Jurkat, Clone E6-1 (cell line): Measurements from ENCODE around the gene MED26.
"Not testable (repeated sequence)": the region's sequence is repeated elsewhere in the genome, so short reads cannot be mapped to it uniquely, and the experiment has no call there.

ENCODE experiments used
- DNase-seq: peaks from one replicate; pipeline ENCODE4 v3.0.0-alpha.2; 2011; ENCODE audit warnings: low read depth, low spot score
- H3K4me3 ChIP-seq: 2 replicates; pipeline ENCODE4 v1.5.1; 2011; ENCODE audit warnings: mild to moderate bottlenecking, low read length, control low read depth, moderate library complexity

Gene MED26

GRCh38 chr19:16651421-16652188 lies 23.6 kb upstream of the MED26 start:
- not testable (repeated sequence) for DNase-seq, H3K4me3 ChIP-seq

DNA sequence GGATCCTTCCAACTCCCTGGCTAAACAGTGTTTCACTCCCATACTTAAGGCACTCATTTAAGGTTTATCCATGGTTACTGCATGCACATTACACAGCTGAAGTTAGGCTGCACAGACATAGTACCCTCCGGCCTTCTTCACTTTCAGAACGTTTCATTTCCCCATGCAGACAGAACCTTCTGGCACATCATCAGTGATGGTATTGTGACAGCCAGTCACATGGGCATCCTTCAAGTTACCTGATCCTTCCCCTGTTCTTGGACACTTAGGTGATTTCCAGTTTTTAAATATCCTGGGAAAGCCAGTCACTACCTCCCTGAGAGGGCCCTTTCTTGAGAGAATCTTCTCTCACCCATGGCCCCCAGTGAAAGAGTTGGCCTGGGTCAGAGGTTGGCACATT lies 22.8 kb upstream of the MED26 start:
- no peak for DNase-seq
- no peak overlapping the region for H3K4me3 ChIP-seq

DNA sequence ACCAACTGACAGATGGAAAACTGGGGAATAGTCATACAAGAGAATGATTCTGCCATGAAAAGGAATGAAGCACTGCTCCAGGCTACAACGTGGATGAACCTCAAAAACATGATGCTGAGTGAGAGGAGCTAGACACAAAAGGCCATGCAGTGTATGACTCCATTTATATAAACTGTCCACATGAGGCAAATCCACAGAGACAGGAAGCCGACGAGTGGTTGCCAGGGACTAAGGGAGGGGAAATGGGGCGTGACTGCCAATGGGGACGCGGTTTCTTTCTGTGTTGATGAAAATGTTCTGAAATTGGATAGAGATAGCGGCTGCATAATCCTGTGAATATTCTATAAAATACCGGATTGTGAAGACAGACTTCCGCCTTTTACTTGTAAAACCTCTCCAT lies 21.7 kb upstream of the MED26 start:
- no peak overlapping the region for H3K4me3 ChIP-seq
- no peak for DNase-seq

- DNase-seq: no peak
Measured at GRCh38 chr19:16645140-16645539, 17.1 kb upstream of the MED26 start.

GRCh38 chr19:16641695-16642094 lies 13.7 kb upstream of the MED26 start:
- no peak overlapping the region for H3K4me3 ChIP-seq
- DNase-seq: no peak

More at GRCh38 chr19:16645140-16645539, 17.1 kb upstream of the MED26 start:
- no peak overlapping the region for H3K4me3 ChIP-seq

GRCh38 chr19:16640951-16641350 lies 12.9 kb upstream of the MED26 start:
- no peak overlapping the region for H3K4me3 ChIP-seq
- DNase-seq: no peak

- H3K4me3 ChIP-seq: no peak overlapping the region
- no peak for DNase-seq
Measured at GRCh38 chr19:16638666-16639065, 10.7 kb upstream of the MED26 start.

- no peak for DNase-seq
- no peak overlapping the region for H3K4me3 ChIP-seq
Measured at GRCh38 chr19:16637535-16637934, 9.5 kb upstream of the MED26 start.

DNA sequence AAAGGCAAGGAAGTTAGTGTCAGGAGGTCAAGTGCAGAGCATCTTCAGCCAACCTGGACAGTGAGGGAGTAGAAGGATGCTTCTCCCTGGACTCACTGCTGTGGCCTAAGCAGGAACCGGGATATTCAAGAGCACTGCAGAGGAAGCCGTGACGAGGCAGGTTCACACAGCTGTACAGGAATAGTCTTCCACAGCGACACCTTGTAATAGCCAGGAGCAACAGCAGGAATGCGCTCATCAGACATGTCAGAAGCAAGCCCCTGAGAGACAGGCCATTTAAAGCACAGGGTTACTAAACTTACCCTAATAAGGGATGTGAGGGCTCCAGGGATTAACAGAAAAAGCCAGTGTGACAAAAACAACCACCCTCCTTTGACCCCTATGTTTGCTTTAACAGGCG lies 3.5 kb upstream of the MED26 start:
- DNase-seq: no peak
- H3K4me3 ChIP-seq: no peak overlapping the region

- peak overlapping the region; percentile 78 for H3K4me3 ChIP-seq
- DNase-seq: peak; percentile 64
Measured at GRCh38 chr19:16628984-16629691, 1.1 kb upstream of the MED26 start.

DNA sequence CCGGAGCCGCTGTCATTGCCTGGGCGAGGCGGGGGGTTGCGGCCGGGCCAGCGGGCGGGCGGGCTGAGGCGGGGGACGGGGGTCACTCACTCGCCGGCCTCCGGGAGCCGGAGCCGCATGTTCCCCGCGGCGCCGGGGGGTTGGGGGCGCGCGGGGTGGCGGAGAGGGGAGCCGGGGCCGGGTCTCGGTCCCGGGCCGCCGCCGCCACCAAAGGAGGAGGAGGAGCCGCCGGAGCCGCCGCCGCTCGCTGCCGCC lies 149 bp downstream of the MED26 start:
- DNase-seq: no peak
- peak overlapping the region; percentile 77 for H3K4me3 ChIP-seq

GRCh38 chr19:16627193-16627927 lies 644 bp downstream of the MED26 start:
- H3K4me3 ChIP-seq: peak overlapping the region; percentile 77
- no peak for DNase-seq

GRCh38 chr19:16626796-16627192 lies 1.2 kb downstream of the MED26 start:
- DNase-seq: no peak
- H3K4me3 ChIP-seq: peak overlapping the region; percentile 77

DNA sequence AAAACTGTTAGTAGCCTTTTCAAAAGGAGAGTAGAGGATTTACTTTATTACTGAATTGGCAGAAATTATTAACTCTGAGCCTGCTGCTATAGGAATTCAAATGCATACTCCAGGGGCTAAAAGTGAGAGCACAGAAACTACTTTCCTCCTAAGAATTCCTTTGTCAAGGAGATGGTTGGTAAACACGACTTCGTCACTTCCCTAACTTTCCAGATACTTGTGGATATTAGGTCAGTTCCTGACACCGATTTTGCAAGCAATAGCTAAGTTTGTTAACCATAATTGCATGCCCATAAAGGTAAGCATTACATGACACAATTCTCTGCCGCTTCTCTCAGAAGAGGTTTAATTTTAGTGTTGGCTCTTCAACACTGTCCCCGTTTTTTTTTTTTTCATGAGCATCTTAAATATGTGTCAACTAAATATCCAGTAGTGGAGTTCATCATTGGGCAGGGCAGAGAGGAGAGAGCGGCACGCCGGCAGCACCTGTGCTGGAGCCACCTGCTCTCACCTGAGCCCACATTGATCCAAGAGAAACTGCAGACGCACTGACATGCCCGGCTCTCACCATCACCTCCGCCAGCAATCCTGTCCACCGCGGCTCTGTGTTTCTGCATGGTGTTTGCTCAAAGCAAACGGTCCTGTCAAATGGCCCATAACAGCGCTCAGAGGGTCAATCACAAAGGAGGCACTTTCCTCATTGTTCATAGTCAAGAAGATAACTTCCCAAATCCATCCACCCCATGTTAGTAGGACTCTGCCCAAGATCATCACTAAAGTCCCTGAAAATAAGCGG lies 2.6 kb downstream of the MED26 start:
- DNase-seq: no peak
- no peak overlapping the region for H3K4me3 ChIP-seq

DNA sequence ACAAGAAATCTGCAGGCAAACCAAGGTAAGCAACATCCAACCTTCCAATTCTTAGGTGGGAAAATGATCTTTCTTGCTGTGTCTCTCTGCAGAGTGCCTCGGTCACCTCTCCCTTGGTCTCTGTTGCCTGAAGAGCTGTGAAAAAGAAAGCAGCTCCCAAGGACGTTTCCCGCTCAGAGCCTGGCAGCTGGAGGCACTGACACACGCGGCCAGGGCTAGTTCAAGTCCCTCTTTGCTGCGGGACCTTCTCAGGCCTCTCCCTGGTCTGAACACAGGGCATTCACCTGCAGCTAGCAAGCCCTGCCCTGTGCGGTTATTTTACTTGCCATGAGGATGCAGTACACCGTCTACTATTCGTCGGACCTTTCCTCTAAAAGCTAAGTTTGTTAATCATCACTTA lies 3.8 kb downstream of the MED26 start:
- H3K4me3 ChIP-seq: no peak overlapping the region
- DNase-seq: no peak

DNA sequence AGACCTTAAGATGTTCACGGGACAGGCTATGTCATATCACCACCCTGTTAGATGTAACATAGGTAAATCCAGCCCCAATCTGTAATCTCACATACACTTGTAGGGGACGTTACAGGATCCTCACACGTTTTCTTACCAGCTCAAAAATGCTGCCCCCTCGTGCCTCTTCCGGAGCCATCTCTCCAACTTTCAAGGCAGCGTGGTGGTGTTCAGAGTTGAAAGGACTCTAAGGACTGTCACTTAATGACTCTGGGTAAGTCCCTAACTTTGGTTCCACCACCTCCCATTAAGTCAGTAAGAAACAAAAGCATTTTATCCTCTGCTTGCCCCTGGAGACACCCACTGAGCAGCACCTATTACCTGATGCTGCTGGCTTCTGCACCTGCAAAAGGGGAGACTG lies 4.4 kb downstream of the MED26 start:
- DNase-seq: peak; percentile 28
- H3K4me3 ChIP-seq: no peak overlapping the region

DNA sequence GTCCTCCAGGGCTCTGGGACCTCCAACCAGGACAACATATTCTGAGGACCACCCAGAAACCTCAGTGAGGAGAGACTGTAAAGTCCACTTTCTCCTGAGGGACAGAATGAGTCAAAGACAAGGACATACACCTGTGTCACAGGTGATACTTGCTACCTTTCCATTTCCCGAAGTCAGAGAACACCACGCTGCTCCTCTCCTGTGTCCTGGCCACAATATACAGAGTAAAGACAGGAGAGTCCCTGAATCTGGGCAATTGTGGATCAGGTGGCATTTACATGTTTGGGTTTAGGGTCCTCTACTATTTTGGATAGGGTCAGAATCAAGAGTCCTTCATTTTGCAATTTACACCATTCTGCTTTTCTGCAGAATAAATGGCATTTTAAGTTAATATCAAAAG lies 4.9 kb downstream of the MED26 start:
- no peak overlapping the region for H3K4me3 ChIP-seq
- no peak for DNase-seq

DNA sequence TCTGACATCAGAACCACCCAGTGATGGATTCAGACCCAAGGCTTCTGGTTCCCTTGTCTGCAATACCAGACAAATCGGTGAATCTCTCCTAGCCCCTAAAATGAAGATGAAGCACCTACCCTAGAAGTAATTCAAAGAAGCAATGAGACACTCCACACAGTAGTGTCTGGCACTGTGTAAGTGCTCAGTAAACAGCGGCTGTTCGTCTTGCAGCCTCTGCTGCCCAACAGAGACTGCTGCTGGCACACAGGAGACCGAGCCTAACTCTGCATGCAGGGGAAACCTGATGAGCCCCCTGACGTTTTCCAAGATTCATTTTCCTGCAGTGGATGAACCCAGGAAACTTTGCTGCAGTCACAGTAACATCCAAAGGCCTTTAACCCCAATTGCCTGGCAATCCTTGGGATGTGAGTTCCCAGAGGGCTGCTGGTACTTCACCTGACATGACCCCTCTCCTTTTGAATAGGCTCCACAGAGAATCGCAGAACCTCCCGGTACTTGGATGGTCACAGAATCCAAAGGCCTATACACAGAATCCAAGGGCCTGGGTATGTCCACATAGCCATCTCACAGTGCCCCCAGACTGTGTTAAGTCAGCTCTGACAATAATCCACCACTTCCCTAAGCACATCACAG lies 6.7 kb downstream of the MED26 start:
- H3K4me3 ChIP-seq: no peak overlapping the region
- no peak for DNase-seq

DNA sequence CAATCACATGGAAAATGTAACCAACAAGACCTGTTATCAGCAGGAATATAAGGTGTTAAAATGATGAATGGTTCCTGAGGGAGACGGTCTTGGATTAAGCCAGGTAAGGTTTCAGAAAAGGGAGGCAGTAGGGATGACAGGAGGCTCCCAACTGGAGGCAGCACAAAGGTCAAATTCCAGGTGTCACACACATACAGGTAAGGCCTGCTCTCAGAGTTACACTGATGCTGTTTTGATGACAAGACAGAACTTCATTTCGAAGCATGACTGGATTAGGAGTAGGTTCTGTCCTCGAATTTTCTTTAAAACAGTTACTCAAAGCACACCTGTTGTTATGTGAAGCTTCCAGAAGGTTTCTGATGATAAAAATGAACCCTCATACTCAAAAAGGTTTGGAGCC lies 7.4 kb downstream of the MED26 start:
- no peak for DNase-seq
- no peak overlapping the region for H3K4me3 ChIP-seq
